ENCODE results near the gene LRRC58.

GRCh38 chr3:120276767-120277166 lies 72.4 kb downstream of the LRRC58 start:
- TF ChIP-seq POLR2A (IDR thresholded peaks at IDR 0.05; ENCODE audit: low read depth) (no peak), CTCF (IDR thresholded peaks at IDR 0.05) (no peak), POLR2AphosphoS5 (IDR thresholded peaks at IDR 0.05) (no peak), EP300 (IDR thresholded peaks at IDR 0.05) (no peak)

Data from esophagus muscularis mucosa (tissue), 4 donors.